Breast epithelium (tissue), 3 donors: Measurements from ENCODE around the gene ORM2.

Experiments
- POLR2A ChIP-seq: fragments of 450-650 bp; IDR thresholded peaks from one replicate; pipeline ENCODE4 v1.6.1; 2016; ENCODE audit warnings: antibody characterized with exemption, mild to moderate bottlenecking, moderate library complexity
- POLR2AphosphoS5 ChIP-seq, 3 donors: sonication (generic); formaldehyde crosslinking; IDR thresholded peaks; one replicate each; pipeline ENCODE4 v1.6.1; 2017; ENCODE audit warnings: antibody characterized with exemption in 3 of 3
- TF ChIP-seq, protein P1 (sequence below), 3 donors: fragments of 450-650 bp; IDR thresholded peaks; one replicate each; pipeline ENCODE4 v1.5.1; 2016 to 2017; ENCODE audit warnings: antibody characterized with exemption in 3 of 3, mild to moderate bottlenecking in 3 of 3, moderate library complexity in 3 of 3

DNA sequence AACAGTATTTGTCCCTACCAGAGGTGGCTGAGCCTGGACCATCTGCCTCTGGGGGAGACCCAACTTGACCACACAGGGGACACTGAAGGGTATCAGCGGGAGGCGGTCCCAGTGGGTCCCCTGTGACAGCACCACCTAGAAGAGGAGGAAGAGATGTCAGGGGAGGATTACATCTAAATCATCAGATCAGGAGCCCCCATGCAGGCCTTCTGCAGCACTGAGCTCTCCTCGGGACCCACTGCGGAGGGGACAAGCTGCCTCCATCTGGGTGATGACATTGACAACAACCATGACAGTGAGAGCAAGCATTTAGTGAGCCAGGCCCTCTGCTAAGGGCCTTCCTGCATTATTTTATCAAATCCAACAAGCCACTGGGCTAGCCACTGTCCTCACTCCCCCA is 12.3 kb downstream of the ORM2 start:
- no peak for TF ChIP-seq POLR2A
- TF ChIP-seq, protein P1, sequence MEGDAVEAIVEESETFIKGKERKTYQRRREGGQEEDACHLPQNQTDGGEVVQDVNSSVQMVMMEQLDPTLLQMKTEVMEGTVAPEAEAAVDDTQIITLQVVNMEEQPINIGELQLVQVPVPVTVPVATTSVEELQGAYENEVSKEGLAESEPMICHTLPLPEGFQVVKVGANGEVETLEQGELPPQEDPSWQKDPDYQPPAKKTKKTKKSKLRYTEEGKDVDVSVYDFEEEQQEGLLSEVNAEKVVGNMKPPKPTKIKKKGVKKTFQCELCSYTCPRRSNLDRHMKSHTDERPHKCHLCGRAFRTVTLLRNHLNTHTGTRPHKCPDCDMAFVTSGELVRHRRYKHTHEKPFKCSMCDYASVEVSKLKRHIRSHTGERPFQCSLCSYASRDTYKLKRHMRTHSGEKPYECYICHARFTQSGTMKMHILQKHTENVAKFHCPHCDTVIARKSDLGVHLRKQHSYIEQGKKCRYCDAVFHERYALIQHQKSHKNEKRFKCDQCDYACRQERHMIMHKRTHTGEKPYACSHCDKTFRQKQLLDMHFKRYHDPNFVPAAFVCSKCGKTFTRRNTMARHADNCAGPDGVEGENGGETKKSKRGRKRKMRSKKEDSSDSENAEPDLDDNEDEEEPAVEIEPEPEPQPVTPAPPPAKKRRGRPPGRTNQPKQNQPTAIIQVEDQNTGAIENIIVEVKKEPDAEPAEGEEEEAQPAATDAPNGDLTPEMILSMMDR (IDR thresholded peaks at IDR 0.05), result no peak
- no peak for TF ChIP-seq POLR2AphosphoS5 (IDR thresholded peaks at IDR 0.05)
